DND-41 (cell line): ENCODE measurements around the gene BCAS3.

Experiments used
- EZH2 ChIP-seq: IDR thresholded peaks from 3 replicates; pipeline ENCODE4 v1.6.1; 2012; ENCODE audit warnings: borderline replicate concordance, low read depth, mild to moderate bottlenecking, moderate library complexity, low read length, inconsistent platforms; ENCODE audit not compliant: severe bottlenecking
- TF ChIP-seq, protein P1 (sequence below): IDR thresholded peaks from 2 replicates; pipeline ENCODE4 v1.5.1; 2012; ENCODE audit warnings: borderline replicate concordance, low read length, moderate library complexity, mild to moderate bottlenecking; ENCODE audit not compliant: poor library complexity, severe bottlenecking; ENCODE audit errors: extremely low read depth

DNA sequence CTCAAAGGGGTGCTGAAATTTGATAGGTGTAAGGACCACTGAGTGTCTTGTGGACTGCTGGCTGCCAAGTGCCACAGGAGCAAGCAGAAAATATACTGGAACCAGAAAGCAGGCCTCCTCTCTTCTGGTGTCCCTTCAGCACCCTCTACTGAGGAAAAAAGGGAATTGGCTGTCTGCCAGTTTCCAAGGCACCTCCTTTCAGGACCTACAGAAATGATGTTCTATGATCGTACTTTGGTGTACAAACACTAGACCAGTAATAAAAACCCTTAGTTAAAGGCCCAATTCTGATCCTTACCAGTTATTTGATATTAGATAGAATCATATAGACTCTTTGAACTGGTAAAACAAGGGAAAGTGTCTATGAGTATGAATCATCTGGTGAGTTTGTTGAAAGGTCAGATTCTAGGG is 35.8 kb upstream of the BCAS3 start:
- TF ChIP-seq, protein P1, sequence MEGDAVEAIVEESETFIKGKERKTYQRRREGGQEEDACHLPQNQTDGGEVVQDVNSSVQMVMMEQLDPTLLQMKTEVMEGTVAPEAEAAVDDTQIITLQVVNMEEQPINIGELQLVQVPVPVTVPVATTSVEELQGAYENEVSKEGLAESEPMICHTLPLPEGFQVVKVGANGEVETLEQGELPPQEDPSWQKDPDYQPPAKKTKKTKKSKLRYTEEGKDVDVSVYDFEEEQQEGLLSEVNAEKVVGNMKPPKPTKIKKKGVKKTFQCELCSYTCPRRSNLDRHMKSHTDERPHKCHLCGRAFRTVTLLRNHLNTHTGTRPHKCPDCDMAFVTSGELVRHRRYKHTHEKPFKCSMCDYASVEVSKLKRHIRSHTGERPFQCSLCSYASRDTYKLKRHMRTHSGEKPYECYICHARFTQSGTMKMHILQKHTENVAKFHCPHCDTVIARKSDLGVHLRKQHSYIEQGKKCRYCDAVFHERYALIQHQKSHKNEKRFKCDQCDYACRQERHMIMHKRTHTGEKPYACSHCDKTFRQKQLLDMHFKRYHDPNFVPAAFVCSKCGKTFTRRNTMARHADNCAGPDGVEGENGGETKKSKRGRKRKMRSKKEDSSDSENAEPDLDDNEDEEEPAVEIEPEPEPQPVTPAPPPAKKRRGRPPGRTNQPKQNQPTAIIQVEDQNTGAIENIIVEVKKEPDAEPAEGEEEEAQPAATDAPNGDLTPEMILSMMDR = peak; percentile 72
- TF ChIP-seq EZH2 = no peak
